DOHH2 (cell line): ENCODE data around the gene EPN3.

Experiments
- EZH2phosphoT487 ChIP-seq: fragments of 200-600 bp; sonication (generic); IDR thresholded peaks from 2 replicates; pipeline ENCODE4 v1.6.1; 2017; ENCODE audit warnings: borderline replicate concordance, mild to moderate bottlenecking, antibody characterized with exemption, low read length, moderate library complexity, mixed read lengths
- TF ChIP-seq, protein P1 (sequence below): fragments of 200-600 bp; sonication (generic); IDR thresholded peaks from one replicate; pipeline ENCODE4 v1.5.1; 2014; ENCODE audit warnings: antibody characterized with exemption, mild to moderate bottlenecking, low read depth, low read length; ENCODE audit not compliant: poor library complexity, severe bottlenecking

DNA sequence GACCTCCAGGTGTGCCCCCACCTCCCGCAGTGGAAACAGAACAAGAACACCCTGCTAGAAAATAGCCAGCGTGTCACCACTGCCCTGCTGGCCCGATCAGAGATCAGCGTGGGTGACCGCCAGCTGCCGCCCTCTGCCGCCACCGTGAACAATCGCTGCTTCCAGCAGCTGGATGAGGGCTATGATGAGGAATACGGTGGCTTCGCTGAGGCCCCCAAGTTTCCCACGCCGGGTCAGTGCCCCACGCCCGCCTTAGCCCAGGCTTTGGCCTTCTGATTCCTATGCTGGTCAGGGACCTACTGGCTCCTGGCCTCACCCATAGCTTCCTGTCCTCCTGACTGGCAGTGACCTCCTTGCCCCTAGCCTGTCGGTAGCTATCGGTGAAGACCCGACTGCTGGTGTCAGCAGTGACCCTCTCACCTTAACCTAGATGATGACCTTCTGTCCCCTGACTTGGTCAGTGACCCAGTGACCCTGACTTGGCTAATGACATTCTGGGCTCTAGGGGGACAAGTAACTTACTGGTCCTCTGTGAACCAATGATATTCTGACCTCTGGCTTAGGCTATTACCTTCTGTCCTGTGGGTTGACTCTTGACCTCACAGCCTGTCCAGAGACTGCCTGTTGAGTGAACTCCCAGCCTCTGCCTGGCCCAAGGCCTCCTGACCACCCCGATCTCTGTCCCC lies 16.9 kb downstream of the EPN3 start:
- TF ChIP-seq, protein P1, sequence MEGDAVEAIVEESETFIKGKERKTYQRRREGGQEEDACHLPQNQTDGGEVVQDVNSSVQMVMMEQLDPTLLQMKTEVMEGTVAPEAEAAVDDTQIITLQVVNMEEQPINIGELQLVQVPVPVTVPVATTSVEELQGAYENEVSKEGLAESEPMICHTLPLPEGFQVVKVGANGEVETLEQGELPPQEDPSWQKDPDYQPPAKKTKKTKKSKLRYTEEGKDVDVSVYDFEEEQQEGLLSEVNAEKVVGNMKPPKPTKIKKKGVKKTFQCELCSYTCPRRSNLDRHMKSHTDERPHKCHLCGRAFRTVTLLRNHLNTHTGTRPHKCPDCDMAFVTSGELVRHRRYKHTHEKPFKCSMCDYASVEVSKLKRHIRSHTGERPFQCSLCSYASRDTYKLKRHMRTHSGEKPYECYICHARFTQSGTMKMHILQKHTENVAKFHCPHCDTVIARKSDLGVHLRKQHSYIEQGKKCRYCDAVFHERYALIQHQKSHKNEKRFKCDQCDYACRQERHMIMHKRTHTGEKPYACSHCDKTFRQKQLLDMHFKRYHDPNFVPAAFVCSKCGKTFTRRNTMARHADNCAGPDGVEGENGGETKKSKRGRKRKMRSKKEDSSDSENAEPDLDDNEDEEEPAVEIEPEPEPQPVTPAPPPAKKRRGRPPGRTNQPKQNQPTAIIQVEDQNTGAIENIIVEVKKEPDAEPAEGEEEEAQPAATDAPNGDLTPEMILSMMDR = no peak
- TF ChIP-seq EZH2phosphoT487 = no peak
